ENCODE results near the gene UCP3.

UCP3 gene

GRCh38 chr11:74008373-74009229, at the start of gene UCP3:
Gene UCP3 (minus strand): TSS chr11:74009085. CDS start chr11:74007042, 2,043 bp downstream.
- DNase-seq (ENCODE audit: low read depth) = no peak

- DNase-seq (ENCODE audit: low read depth) = no peak
Measured at GRCh38 chr11:74057249-74058151, 48.6 kb upstream of the UCP3 start.

GRCh38 chr11:74055938-74056337, 47.1 kb upstream of the UCP3 start:
- no peak for DNase-seq (ENCODE audit: low read depth)

GRCh38 chr11:74050465-74050864, 41.6 kb upstream of the UCP3 start:
- no peak for DNase-seq (ENCODE audit: low read depth)

- no peak for DNase-seq (ENCODE audit: low read depth)
Measured at GRCh38 chr11:74048993-74049392, 40.1 kb upstream of the UCP3 start.

GRCh38 chr11:74044538-74044937, 35.7 kb upstream of the UCP3 start:
- no peak for DNase-seq (ENCODE audit: low read depth)

GRCh38 chr11:74043450-74043849, 34.6 kb upstream of the UCP3 start:
- no peak for DNase-seq (ENCODE audit: low read depth)

- DNase-seq (ENCODE audit: low read depth) = no peak
Measured at GRCh38 chr11:74037309-74037708, 28.4 kb upstream of the UCP3 start.

- DNase-seq (ENCODE audit: low read depth) = no peak
Measured at GRCh38 chr11:74035264-74035663, 26.4 kb upstream of the UCP3 start.

- DNase-seq (ENCODE audit: low read depth) = no peak
Measured at GRCh38 chr11:74033046-74033445, 24.2 kb upstream of the UCP3 start.

- DNase-seq (ENCODE audit: low read depth) = no peak
Measured at GRCh38 chr11:74030723-74031676, 22.1 kb upstream of the UCP3 start.

- no peak for DNase-seq (ENCODE audit: low read depth)
Measured at GRCh38 chr11:74025467-74026166, 16.7 kb upstream of the UCP3 start.

- no peak for DNase-seq (ENCODE audit: low read depth)
Measured at GRCh38 chr11:74024261-74025029, 15.6 kb upstream of the UCP3 start.

GRCh38 chr11:74023276-74023675, 14.4 kb upstream of the UCP3 start:
- DNase-seq (ENCODE audit: low read depth) = no peak

- no peak for DNase-seq (ENCODE audit: low read depth)
Measured at GRCh38 chr11:74022546-74022945, 13.7 kb upstream of the UCP3 start.

- no peak for DNase-seq (ENCODE audit: low read depth)
Measured at GRCh38 chr11:74021998-74022397, 13.1 kb upstream of the UCP3 start.

GRCh38 chr11:74020539-74020938, 11.7 kb upstream of the UCP3 start:
- DNase-seq (ENCODE audit: low read depth) = no peak

- DNase-seq (ENCODE audit: low read depth) = no peak
Measured at GRCh38 chr11:74019860-74020259, 11.0 kb upstream of the UCP3 start.

- DNase-seq (ENCODE audit: low read depth) = no peak
Measured at GRCh38 chr11:74019104-74019738, 10.3 kb upstream of the UCP3 start.
